ENCODE measurements around the gene SPSB1.
"Not testable (repeated sequence)": the region's sequence is repeated elsewhere in the genome, so short reads cannot be mapped to it uniquely, and the experiment has no call there.

The SPSB1 gene

GRCh38 chr1:9363061-9363471, 70.4 kb downstream of the SPSB1 start:
- no peak for FAIRE-seq

GRCh38 chr1:9366298-9366697, 73.6 kb downstream of the SPSB1 start:
- DNase-seq (ENCODE audit: low spot score) (no peak), FAIRE-seq (no peak)

More at GRCh38 chr1:9363061-9363471, 70.4 kb downstream of the SPSB1 start:
- DNase-seq (ENCODE audit: low spot score) = no peak

- no peak for FAIRE-seq
- DNase-seq (ENCODE audit: low spot score) = no peak
Measured at GRCh38 chr1:9366943-9367780, 74.5 kb downstream of the SPSB1 start.

GRCh38 chr1:9367806-9368205, 75.1 kb downstream of the SPSB1 start:
- DNase-seq (ENCODE audit: low spot score) (no peak), FAIRE-seq (no peak)

- FAIRE-seq (no peak), DNase-seq (ENCODE audit: low spot score) (no peak)
Measured at GRCh38 chr1:9368356-9368755, 75.7 kb downstream of the SPSB1 start.

- FAIRE-seq (no peak), DNase-seq (ENCODE audit: low spot score) (no peak)
Measured at GRCh38 chr1:9369964-9370788, 77.5 kb downstream of the SPSB1 start.

GRCh38 chr1:9371391-9371935, 78.8 kb downstream of the SPSB1 start:
- DNase-seq (ENCODE audit: low spot score) = no peak
- FAIRE-seq = no peak

GRCh38 chr1:9371951-9372350, 79.3 kb downstream of the SPSB1 start:
- no peak for FAIRE-seq
- DNase-seq (ENCODE audit: low spot score) = no peak

- FAIRE-seq (no peak), DNase-seq (ENCODE audit: low spot score) (no peak)
Measured at GRCh38 chr1:9373619-9374018, 80.9 kb downstream of the SPSB1 start.

GRCh38 chr1:9374748-9375341, 82.2 kb downstream of the SPSB1 start:
- DNase-seq (ENCODE audit: low spot score) = no peak
- FAIRE-seq = no peak

GRCh38 chr1:9375912-9376311, 83.2 kb downstream of the SPSB1 start:
- no peak for FAIRE-seq
- DNase-seq (ENCODE audit: low spot score) = no peak

GRCh38 chr1:9376430-9376829, 83.7 kb downstream of the SPSB1 start:
- FAIRE-seq = no peak
- DNase-seq (ENCODE audit: low spot score) = no peak

GRCh38 chr1:9376886-9377333, 84.2 kb downstream of the SPSB1 start:
- FAIRE-seq = no peak

GRCh38 chr1:9378801-9379200, 86.1 kb downstream of the SPSB1 start:
- FAIRE-seq (no peak), DNase-seq (ENCODE audit: low spot score) (no peak)

More at GRCh38 chr1:9376886-9377333, 84.2 kb downstream of the SPSB1 start:
- DNase-seq (ENCODE audit: low spot score) = no peak

- DNase-seq (ENCODE audit: low spot score) = no peak
- no peak for FAIRE-seq
Measured at GRCh38 chr1:9380711-9381110, 88.0 kb downstream of the SPSB1 start.

GRCh38 chr1:9382643-9383491, 90.2 kb downstream of the SPSB1 start:
- DNase-seq (ENCODE audit: low spot score) (no peak), FAIRE-seq (no peak)

GRCh38 chr1:9384128-9384527, 91.4 kb downstream of the SPSB1 start:
- no peak for DNase-seq (ENCODE audit: low spot score)
- no peak for FAIRE-seq

- FAIRE-seq (no peak), DNase-seq (ENCODE audit: low spot score) (peak; percentile 70)
Measured at GRCh38 chr1:9384751-9385245, 92.1 kb downstream of the SPSB1 start.

- DNase-seq (ENCODE audit: low spot score); FAIRE-seq: not testable (repeated sequence)
Measured at GRCh38 chr1:9385392-9385791, 92.7 kb downstream of the SPSB1 start.

- FAIRE-seq (no peak), DNase-seq (ENCODE audit: low spot score) (no peak)
Measured at GRCh38 chr1:9385801-9386573, 93.3 kb downstream of the SPSB1 start.

All from urothelium cell line (cell line).